GM18498 (cell line): Measurements from ENCODE around the gene ELF4.

Experiments
- ATAC-seq: cut with Tn5 transposase; IDR thresholded peaks from one replicate; pipeline ENCODE4 v1.9.1; 2021; ENCODE audit warnings: mild to moderate bottlenecking, moderate library complexity; ENCODE audit not compliant: unreplicated experiment

Gene ELF4

DNA sequence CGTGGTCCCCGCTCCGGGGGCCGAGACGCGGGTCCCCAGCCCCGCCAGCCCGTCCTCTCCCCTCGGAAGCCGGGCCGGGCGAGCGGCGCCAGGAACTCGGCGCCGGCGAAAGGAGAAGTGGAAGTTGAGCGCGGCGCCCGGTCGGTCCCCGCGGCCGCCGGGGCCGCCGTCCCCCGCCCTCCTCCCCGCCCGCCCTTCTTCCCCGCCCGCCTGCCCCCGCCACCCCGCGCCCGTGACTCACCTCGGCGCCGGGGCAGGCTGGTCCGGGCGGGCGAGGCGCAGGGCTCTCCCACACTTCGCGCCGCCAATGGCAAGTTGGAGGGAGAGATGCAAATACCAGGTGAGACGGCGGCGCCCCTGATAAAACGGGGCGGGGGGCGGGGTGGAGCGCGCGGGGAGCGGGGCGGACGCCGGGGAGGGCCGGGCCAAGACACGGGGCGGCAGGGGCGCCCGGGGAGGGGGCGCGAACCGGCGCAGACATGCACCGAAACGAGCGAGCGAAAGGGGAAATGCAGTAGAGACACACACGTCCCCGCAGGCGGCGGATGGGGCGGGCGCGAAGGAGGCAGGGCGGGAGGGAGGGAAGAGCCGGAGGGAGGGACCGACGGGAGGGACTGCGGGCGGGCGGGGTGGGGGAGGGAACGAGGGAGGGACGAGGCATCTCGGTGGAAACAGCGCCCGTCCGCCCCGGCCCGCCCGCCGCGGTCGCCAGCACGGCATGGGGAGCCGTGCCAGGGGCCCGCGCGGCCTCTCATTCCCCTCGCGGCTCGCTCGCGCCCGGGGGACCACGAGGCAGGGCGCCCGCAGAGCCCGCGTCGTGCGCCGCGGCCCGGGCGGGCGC is at the start of gene ELF4:
Gene ELF4 (minus strand): TSS at position 119 of the 841 bp plus-strand sequence. CDS start 29,167 bp downstream, outside the sequence.
- ATAC-seq, result peak; percentile 45

- ATAC-seq, result no peak
Observed at GRCh38 chrX:130159776-130160175, 49.5 kb upstream of the ELF4 start.

- ATAC-seq, result no peak
Observed at GRCh38 chrX:130158311-130158710, 48.0 kb upstream of the ELF4 start.

GRCh38 chrX:130155564-130155963 is 45.3 kb upstream of the ELF4 start:
- no peak for ATAC-seq

DNA sequence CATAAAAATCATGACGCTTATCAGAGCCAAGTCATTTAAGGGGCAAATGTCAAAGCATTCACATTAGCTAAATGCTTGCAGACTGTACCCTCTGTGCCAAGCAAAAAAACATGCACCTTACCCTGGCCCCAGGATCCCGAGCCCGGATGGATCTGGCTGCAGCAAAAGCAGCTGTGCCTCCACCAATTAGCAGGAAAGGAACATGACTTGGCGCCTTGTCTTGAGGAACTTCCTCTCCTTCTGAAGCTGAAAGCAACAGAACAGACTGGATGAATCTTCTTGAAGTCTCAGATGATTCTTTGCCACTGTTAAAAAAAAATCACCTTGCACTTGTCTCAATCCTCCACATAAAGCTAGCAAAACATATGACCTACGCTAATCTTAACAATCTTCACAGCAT is 37.3 kb upstream of the ELF4 start:
- no peak for ATAC-seq

- no peak for ATAC-seq
Observed at GRCh38 chrX:130145123-130145522, 34.8 kb upstream of the ELF4 start.

DNA sequence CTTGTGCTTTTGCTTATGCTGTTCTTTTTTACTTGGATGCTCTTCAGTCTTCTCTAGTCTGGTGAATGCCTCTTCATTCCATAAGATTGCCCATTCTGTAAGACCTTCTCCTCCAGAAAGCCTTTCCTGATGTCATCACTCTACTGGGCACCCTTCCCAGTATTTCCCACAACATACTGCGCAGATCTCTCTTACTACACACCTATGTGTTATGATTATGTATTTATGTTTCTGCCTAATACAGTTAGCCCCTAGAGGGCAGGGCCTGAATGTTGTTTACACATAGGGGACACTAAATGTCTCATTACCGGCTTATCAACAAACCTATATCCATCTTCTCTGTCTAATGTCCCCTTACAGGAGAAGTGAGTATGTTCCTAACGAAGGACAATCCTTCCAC is 34.2 kb upstream of the ELF4 start:
- ATAC-seq, result no peak

- no peak for ATAC-seq
Observed at GRCh38 chrX:130139474-130140201, 29.3 kb upstream of the ELF4 start.

DNA sequence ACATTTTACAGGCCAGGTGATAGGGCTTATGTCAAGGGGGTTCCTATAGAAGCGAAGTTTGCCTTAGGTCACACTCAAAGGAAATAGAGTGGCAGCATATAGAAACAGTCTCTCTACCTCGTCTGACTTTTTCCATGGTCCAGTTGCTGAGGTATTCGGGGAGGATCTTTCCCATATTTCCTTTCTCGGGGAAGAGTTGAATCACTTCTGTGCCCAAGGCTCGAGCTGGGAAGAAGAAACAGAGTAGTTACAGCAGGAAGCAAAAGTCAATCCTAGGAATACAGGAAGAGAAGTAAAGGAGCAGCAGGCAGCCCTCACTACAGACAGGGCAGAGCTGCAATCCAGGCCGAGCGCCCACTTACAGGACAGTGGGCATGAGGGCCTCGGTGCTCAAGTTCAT is 26.7 kb upstream of the ELF4 start:
- ATAC-seq, result no peak

GRCh38 chrX:130136496-130136895 is 26.2 kb upstream of the ELF4 start:
- ATAC-seq, result no peak

- no peak for ATAC-seq
Observed at GRCh38 chrX:130130990-130131389, 20.7 kb upstream of the ELF4 start.

DNA sequence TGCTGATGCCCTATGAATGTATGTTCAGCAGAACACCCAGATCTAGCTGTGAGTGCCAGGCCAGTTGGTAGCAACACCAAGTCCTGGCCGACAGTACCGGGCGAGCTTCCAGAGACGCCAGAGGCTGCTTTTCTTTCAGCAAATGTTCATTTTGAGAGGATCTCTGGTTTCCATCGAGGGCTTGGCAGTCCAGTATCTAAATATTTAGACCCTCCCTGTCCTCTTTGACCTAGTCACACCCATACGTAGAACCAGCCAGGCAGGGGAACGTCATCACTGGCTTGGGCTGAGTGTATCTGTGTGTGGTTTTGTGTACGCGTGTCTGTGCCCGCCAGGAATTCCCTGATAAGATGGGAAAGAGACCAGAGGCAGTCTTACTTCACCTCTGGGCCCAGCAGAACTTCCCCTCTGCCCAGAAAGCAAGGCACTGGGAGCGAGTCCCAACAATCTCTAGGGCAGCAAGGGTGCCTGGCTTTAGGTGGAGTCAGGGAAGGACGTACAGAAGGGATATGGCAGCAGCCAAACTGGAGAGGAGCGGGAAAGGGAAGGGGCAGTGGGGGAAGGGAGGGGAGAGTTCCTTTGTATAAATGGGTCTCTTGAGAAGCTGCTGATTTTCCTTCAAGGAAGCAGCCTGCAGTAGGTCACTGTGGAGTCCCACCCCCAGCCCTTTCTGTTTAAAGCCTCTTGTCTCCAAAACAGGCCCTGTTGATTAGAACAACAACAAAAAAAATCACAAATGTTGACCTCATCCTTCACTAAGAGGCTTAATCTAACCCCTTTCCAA is 15.0 kb upstream of the ELF4 start:
- no peak for ATAC-seq

GRCh38 chrX:130124577-130124976 is 14.3 kb upstream of the ELF4 start:
- ATAC-seq, result no peak

DNA sequence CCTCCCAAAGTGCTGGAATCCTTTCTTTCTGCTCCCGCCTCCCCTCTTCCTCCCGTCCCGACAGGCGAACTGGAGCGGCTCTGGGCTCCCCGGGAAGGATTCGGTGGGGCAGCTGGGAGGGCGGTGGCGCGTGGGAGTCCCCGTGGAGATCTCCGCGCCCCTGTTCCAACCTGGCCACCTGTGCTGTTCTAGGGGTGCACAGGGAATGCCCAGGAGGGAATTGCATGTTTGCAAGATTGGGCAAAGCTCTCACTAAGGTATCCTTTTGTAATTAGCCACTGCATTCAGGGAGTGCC is 11.2 kb upstream of the ELF4 start:
- ATAC-seq, result no peak

DNA sequence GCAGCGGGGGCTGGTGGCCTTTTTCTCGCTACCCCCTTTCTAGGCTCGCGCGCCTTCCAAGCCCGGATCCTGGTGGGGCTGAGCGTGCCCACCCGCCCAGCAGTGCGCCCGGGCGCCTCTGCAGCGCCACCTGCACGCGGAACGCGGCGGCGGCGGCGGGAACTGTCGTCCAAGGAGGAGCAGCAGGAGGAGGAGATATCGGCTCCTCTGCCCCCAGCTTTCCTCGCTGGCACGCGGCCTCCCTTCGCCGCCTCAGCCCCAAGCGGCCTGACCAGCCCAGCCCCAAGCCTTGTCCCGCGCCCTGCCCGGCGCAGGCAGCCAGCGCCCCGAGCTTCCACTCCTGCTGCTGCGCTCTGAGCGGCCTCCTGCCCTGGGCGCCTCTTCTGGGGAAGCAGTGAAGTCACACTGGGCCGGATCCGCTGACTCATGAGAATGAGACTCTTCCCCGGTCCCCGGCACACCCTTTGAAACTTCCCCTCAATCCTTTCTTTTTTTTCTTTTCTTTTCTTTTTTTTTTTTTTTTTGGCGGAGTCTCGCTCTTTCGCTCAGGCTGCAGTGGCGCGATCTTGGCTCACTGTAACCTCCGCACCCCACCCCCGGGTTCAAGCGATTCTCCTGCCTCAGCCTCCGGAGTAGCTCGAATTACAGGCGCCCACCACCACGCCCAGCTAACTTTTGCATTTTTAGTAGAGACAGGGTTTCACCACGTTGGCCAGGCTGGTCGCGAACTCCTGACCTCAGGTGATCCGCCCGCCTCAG is 10.6 kb upstream of the ELF4 start:
- ATAC-seq, result peak; percentile 80

DNA sequence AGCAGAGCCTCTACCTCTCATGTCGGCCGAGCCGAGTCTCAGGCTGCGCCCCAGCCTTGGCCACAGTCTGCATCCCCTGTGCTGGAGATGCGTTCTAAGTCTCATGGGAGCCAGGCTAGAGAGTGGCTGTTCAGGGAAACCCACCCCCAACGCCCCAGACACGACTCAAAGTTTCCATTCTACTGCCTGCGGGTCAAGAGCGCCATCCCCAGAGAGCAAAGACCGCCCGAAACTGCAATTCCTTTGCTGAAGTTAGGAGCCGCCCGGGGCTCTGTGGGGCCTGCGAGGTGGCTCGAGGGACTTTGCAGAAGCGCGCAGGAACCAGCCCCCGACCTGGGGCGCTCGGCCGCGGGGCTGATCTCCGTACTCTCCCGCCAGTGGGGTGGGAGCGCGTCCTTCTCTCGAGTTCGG is 10.0 kb upstream of the ELF4 start:
- ATAC-seq, result peak; percentile 39

GRCh38 chrX:130119312-130119898 is 9.1 kb upstream of the ELF4 start:
- no peak for ATAC-seq

- ATAC-seq, result no peak
Observed at GRCh38 chrX:130118441-130119311, 8.4 kb upstream of the ELF4 start.

DNA sequence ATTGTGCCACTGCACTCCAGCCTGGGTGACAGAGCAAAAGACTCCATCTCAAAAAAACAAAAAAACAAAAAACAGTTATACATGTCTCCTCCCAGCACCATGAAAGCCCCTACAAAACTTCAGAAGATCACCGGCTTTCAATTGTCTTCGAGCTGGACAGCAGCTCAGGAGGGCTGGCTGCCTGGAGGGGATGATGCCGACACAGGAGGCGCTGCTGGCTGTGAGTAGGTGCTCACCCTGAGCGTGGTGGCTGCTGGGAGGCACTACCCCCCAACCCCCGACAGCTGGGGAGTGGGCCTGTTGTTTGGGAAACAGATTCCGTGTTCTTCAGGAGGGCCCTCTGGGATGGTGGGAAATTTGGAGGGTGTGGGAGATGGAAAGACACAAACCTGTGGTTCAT is 6.9 kb upstream of the ELF4 start:
- ATAC-seq, result no peak
